ENCODE results near the gene KCNK13. TPM values are rescaled to one million over a fixed set of nuclear protein-coding genes. Genes with fewer than 3 reads are reported as not detected.

KCNK13 gene
- total RNA-seq, 1 donor from 2014 or later: 0.10 TPM

DNA sequence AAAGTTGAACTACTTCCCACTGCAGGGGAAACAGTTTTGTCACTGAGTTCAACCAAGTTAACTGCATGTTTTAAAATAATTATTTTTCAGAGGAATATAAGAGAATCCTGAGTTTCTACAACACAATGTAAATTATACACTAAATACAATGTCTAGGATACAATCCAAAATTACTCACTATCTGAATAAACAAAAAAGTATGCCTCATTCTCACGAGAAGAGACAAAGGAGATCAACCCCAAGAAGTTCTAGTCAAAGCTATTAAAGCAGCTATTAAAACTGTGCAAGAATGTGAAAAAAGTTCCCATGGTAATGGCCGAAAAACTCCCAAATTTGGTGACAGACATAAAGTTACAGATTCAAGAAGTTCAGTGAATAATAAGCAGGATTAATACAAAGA, 8.8 kb upstream of the KCNK13 start:
- DNase-seq (ENCODE audit: low spot score): no peak
- H3K4me3 Mint-ChIP-seq (ENCODE audit: unreplicated experiment): no peak overlapping the region
- H3K27me3 Mint-ChIP-seq (ENCODE audit: unreplicated experiment): peaks cover 4% of the 10 kb centered on the region
- H3K9me3 Mint-ChIP-seq (ENCODE audit: unreplicated experiment): no peaks in the 10 kb centered on the region
- no peaks in the 10 kb centered on the region for H3K36me3 Mint-ChIP-seq (ENCODE audit: low read depth, unreplicated experiment)
- no peak overlapping the region for H3K27ac Mint-ChIP-seq (ENCODE audit: unreplicated experiment)
- peaks cover 3% of the 10 kb centered on the region for H3K4me1 Mint-ChIP-seq (ENCODE audit: unreplicated experiment)
- TF ChIP-seq, protein P1, sequence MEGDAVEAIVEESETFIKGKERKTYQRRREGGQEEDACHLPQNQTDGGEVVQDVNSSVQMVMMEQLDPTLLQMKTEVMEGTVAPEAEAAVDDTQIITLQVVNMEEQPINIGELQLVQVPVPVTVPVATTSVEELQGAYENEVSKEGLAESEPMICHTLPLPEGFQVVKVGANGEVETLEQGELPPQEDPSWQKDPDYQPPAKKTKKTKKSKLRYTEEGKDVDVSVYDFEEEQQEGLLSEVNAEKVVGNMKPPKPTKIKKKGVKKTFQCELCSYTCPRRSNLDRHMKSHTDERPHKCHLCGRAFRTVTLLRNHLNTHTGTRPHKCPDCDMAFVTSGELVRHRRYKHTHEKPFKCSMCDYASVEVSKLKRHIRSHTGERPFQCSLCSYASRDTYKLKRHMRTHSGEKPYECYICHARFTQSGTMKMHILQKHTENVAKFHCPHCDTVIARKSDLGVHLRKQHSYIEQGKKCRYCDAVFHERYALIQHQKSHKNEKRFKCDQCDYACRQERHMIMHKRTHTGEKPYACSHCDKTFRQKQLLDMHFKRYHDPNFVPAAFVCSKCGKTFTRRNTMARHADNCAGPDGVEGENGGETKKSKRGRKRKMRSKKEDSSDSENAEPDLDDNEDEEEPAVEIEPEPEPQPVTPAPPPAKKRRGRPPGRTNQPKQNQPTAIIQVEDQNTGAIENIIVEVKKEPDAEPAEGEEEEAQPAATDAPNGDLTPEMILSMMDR (IDR thresholded peaks at IDR 0.05; ENCODE audit: unreplicated experiment): no peak

DNA sequence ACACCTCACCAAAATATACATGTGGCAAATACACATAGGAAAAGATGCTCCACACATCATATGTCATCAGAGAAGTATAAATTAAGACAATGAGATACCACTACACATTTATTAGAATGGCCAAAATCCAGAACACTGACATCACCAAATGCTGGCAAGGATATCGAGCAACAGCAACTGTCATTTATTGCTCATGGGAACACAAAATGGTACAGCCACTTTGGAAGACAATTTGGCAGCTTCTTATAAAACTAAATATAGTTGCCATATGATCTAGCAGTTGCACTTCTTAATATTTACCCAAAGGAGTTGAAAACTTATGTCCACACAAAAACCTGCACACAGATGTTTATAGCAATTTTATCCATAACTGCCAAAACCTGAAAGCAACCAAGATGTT, 7.0 kb upstream of the KCNK13 start:
- DNase-seq (ENCODE audit: low spot score): no peak
- Mint-ChIP-seq H3K27me3 (ENCODE audit: unreplicated experiment) (peaks cover 9% of the 10 kb centered on the region), H3K4me3 (ENCODE audit: unreplicated experiment) (no peak overlapping the region), H3K4me1 (ENCODE audit: unreplicated experiment) (peaks cover 3% of the 10 kb centered on the region), H3K27ac (ENCODE audit: unreplicated experiment) (no peak overlapping the region), H3K9me3 (ENCODE audit: unreplicated experiment) (no peaks in the 10 kb centered on the region), H3K36me3 (ENCODE audit: low read depth, unreplicated experiment) (peaks cover 6% of the 10 kb centered on the region)
- TF ChIP-seq, protein P1 (IDR thresholded peaks at IDR 0.05; ENCODE audit: unreplicated experiment): no peak

DNA sequence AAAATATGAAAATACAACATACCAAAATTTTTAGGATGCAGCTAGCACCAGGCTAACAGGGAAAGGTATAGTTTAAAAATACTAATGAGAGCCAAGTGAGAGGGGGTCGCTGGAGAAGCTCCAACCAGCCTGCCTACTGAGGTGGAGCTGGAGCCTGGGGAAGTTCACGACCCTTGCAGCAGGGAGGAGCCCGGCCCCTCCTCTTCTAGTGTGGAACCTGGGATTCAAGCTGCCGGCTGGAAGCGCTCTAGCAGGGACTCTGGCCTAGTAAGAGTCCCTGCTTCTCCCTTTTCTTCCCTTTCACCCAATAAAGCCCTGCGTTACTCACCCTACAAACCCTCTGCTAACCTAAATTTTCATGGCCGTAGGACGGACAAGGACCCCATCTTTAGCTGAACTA, 5.0 kb upstream of the KCNK13 start:
- H3K27me3 Mint-ChIP-seq (ENCODE audit: unreplicated experiment): peaks cover 11% of the 10 kb centered on the region
- H3K27ac Mint-ChIP-seq (ENCODE audit: unreplicated experiment): no peak overlapping the region
- no peak overlapping the region for H3K4me3 Mint-ChIP-seq (ENCODE audit: unreplicated experiment)
- peaks cover 6% of the 10 kb centered on the region for H3K36me3 Mint-ChIP-seq (ENCODE audit: low read depth, unreplicated experiment)
- no peaks in the 10 kb centered on the region for H3K9me3 Mint-ChIP-seq (ENCODE audit: unreplicated experiment)
- no peak for DNase-seq (ENCODE audit: low spot score)
- H3K4me1 Mint-ChIP-seq (ENCODE audit: unreplicated experiment): no peaks in the 10 kb centered on the region
- TF ChIP-seq, protein P1 (IDR thresholded peaks at IDR 0.05; ENCODE audit: unreplicated experiment): no peak

DNA sequence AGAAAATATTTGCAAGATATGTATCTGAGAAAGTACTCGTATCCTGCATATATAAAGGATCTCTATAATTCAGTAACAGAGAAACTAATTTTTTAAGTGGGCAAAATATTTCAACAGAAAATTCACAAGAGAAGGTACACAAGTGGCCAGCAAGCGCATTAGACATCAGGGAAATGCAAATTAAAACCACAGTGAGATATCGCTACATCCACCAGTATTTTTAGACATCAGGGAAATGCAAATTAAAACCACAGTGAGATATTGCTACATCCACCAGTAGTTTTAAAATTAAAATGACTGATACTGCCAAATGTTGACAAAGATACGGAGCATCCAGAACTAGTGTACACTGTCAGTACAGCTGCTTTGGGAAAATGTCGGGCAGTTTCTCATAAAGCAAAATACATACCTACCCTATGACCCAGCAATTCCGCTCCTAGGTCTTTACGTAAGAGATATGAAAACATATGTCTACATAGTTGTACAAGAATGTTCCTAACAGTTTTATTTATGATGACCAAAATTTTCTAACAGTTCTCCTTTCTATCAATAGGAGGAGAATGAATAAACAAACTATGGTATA, 2.8 kb upstream of the KCNK13 start:
- Mint-ChIP-seq H3K9me3 (ENCODE audit: unreplicated experiment) (no peaks in the 10 kb centered on the region), H3K4me1 (ENCODE audit: unreplicated experiment) (peaks cover 9% of the 10 kb centered on the region), H3K4me3 (ENCODE audit: unreplicated experiment) (no peak overlapping the region), H3K27me3 (ENCODE audit: unreplicated experiment) (peaks cover 20% of the 10 kb centered on the region), H3K36me3 (ENCODE audit: low read depth, unreplicated experiment) (peaks cover 12% of the 10 kb centered on the region), H3K27ac (ENCODE audit: unreplicated experiment) (no peak overlapping the region)
- no peak for DNase-seq (ENCODE audit: low spot score)
- TF ChIP-seq, protein P1 (IDR thresholded peaks at IDR 0.05; ENCODE audit: unreplicated experiment): no peak

DNA sequence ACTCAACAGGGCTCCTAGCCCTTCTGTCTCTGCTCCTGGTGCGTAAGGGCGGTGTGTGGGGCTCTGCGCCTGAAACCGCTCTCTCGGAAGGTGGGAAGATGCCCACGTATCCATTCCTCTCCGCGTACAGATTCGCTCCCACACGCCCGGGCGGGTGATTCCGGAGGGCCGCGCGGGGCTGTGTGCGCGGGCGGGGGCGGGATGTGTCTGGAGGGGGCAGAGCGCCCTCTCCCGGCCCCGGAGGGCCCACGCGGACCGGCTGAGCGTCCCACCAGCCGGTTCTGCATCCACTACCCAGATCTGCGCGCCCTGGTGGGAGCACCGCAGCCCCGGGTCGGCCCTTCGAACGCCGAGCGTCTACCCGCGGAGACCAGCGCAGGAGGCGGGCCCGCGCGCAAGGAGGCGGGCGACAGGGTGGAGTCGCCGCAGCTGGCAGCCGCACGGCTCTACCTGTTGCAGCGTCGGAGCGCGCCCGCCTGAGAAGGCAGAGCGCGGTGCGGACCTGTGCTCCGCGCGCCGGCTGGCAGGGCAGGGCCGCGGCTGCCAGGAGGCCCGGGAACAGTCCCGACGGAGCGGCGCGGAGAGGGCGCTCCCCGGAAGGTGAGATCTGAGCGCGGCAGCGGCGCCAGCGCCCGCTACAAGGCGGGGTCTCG, 1.4 kb upstream of the KCNK13 start:
- TF ChIP-seq, protein P1 (IDR thresholded peaks at IDR 0.05; ENCODE audit: unreplicated experiment): peak; percentile 54
- DNase-seq (ENCODE audit: low spot score): peak; percentile 65
- no peak overlapping the region for H3K27ac Mint-ChIP-seq (ENCODE audit: unreplicated experiment)
- no peaks in the 10 kb centered on the region for H3K9me3 Mint-ChIP-seq (ENCODE audit: unreplicated experiment)
- peaks cover 23% of the 10 kb centered on the region for H3K27me3 Mint-ChIP-seq (ENCODE audit: unreplicated experiment)
- peaks cover 9% of the 10 kb centered on the region for H3K4me1 Mint-ChIP-seq (ENCODE audit: unreplicated experiment)
- peak overlapping the region; percentile 62 for H3K4me3 Mint-ChIP-seq (ENCODE audit: unreplicated experiment)
- H3K36me3 Mint-ChIP-seq (ENCODE audit: low read depth, unreplicated experiment): peaks cover 12% of the 10 kb centered on the region
